Karpas-422 (cell line): Measurements from ENCODE around the gene NOP53. TPM values are rescaled to one million over a fixed set of nuclear protein-coding genes. Genes with fewer than 3 reads are reported as not detected.

ENCODE experiments used
- DNase-seq: peaks from one replicate; pipeline ENCODE4 v3.0.0-alpha.2; 2015
- H2AFZ ChIP-seq: fragments of 200-600 bp; sonication (generic); 2 replicates; pipeline ENCODE4 v1.6.1; 2014; ENCODE audit warnings: antibody characterized with exemption, low read length, mixed read lengths
- H3K27ac ChIP-seq: fragments of 200-600 bp; sonication (generic); 2 replicates; pipeline ENCODE4 v1.5.1; 2014; ENCODE audit warnings: mild to moderate bottlenecking, low read length, moderate library complexity
- H3K27me3 ChIP-seq: fragments of 200-600 bp; sonication (generic); 2 replicates; pipeline ENCODE4 v1.6.1; 2014; ENCODE audit warnings: low read length, mixed read lengths
- H3K36me3 ChIP-seq: fragments of 200-600 bp; sonication (generic); 2 replicates; pipeline ENCODE4 v1.6.1; 2014; ENCODE audit warnings: low read length, mixed read lengths; ENCODE audit not compliant: insufficient read depth
- H3K4me1 ChIP-seq: fragments of 200-600 bp; sonication (generic); 2 replicates; pipeline ENCODE4 v1.6.1; 2014; ENCODE audit warnings: mild to moderate bottlenecking, low read length, mixed read lengths
- H3K4me2 ChIP-seq: fragments of 200-600 bp; sonication (generic); 2 replicates; pipeline ENCODE4 v1.6.1; 2014; ENCODE audit warnings: low read length, low read depth, mild to moderate bottlenecking; ENCODE audit not compliant: poor library complexity, severe bottlenecking
- H3K4me3 ChIP-seq: fragments of 200-600 bp; sonication (generic); 2 replicates; pipeline ENCODE4 v1.5.1; 2014; ENCODE audit warnings: mild to moderate bottlenecking, antibody characterized with exemption, low read length, mixed read lengths
- H3K79me2 ChIP-seq: fragments of 200-600 bp; sonication (generic); 2 replicates; pipeline ENCODE4 v1.6.1; 2014; ENCODE audit warnings: mild to moderate bottlenecking, low read length, mixed read lengths
- H3K9ac ChIP-seq: fragments of 200-600 bp; sonication (generic); 2 replicates; pipeline ENCODE4 v1.6.0; 2014; ENCODE audit warnings: low read length
- H3K9me2 ChIP-seq: fragments of 200-600 bp; sonication (generic), shearing (Covaris generic); replicated peaks from 2 replicates; pipeline ENCODE4 v1.6.0; 2014; ENCODE audit warnings: mild to moderate bottlenecking, low read length, moderate library complexity; ENCODE audit not compliant: insufficient read depth
- H3K9me3 ChIP-seq: fragments of 300-700, 200-600 bp; sonication (generic); 2 replicates; pipeline ENCODE4 v1.6.1; 2014; ENCODE audit warnings: low read length, mixed read lengths
- H4K20me1 ChIP-seq: fragments of 200-600 bp; sonication (generic); 2 replicates; pipeline ENCODE4 v1.6.1; 2014; ENCODE audit warnings: mild to moderate bottlenecking, antibody characterized with exemption, low read length, low read depth; ENCODE audit not compliant: insufficient read depth
- small RNA-seq: library from RNA; depleted of rRNA; stranded (forward); fragments of <200 nt; gene quantifications from one replicate; pipeline ENCODE3, GENCODE V24; 2014
- total RNA-seq: library from RNA; depleted of rRNA; stranded (reverse); fragments of >200 nt; shearing (Covaris generic); gene quantifications from 2 replicates; pipeline ENCODE4 v1.2.3, GENCODE V29; 2014; ENCODE audit warnings: low replicate concordance; rRNA removed

NOP53 gene
- total RNA-seq, 1 experiment from 2014 or later = 145 TPM

GRCh38 chr19:47806435-47806834, 61.1 kb downstream of the NOP53 start:
- DNase-seq = no peak
- H3K4me1 ChIP-seq = no peaks in the 10 kb centered on the region
- H3K9me2 ChIP-seq = no peaks in the 10 kb centered on the region
- no peak overlapping the region for H3K4me3 ChIP-seq
- H3K4me2 ChIP-seq = no peak overlapping the region
- H3K27me3 ChIP-seq = no peaks in the 10 kb centered on the region
- H3K9me3 ChIP-seq = no peaks in the 10 kb centered on the region
- no peaks in the 10 kb centered on the region for H3K79me2 ChIP-seq
- H3K36me3 ChIP-seq = no peaks in the 10 kb centered on the region
- no peaks in the 10 kb centered on the region for H4K20me1 ChIP-seq
- no peak overlapping the region for H3K9ac ChIP-seq
- no peak overlapping the region for H3K27ac ChIP-seq
- H2AFZ ChIP-seq = no peak overlapping the region

Small RNA genes within 50 kb of the gene (small RNA-seq; reads per million reads assigned to genes)
- gene AC008745.1 (not detected), gene SNORD23 (not detected)

Other genes with a start within 250 kb of the NOP53 start
- 60.8 and 88.9 TPM in 2 replicates for gene NAPA, start 230.5 kb upstream of the NOP53 start, total RNA-seq
- not detected in 2 replicates for gene ZNF541, start 172.4 kb upstream of the NOP53 start, total RNA-seq
- gene BICRA, start 136.4 kb upstream of the NOP53 start, total RNA-seq = 1.0 and 1.8 TPM in 2 replicates
- not detected in 2 replicates for gene EHD2, start 32.1 kb upstream of the NOP53 start, total RNA-seq
- 3.5 and 4.1 TPM in 2 replicates for gene SELENOW, start 33.2 kb downstream of the NOP53 start, total RNA-seq
- not detected in 2 replicates for gene TPRX1, start 59.0 kb downstream of the NOP53 start, total RNA-seq
- not detected in 2 replicates for gene CRX, start 76.4 kb downstream of the NOP53 start, total RNA-seq
- not detected in 2 replicates for gene TPRX2, start 113.7 kb downstream of the NOP53 start, total RNA-seq
- not detected in 2 replicates for gene SULT2A1, start 140.8 kb downstream of the NOP53 start, total RNA-seq
- not detected in 2 replicates for gene BSPH1, start 246.6 kb downstream of the NOP53 start, total RNA-seq
- gene ELSPBP1, start 249.1 kb downstream of the NOP53 start, total RNA-seq = not detected in 2 replicates